Esophagus (tissue), 2 donors: ENCODE results near the gene NPLOC4. TPM values are rescaled to one million over a fixed set of nuclear protein-coding genes. Genes with fewer than 3 reads are reported as not detected.

Source experiments
- H3K27ac ChIP-seq, 2 donors: one replicate each; pipeline ENCODE4 v1.5.1; 2013; ENCODE audit warnings: low read depth in 2 of 2, mild to moderate bottlenecking in 2 of 2, inconsistent platforms in 1 of 2, low read length in 1 of 2, moderate library complexity in 1 of 2
- H3K27me3 ChIP-seq, 2 donors: one replicate each; pipeline ENCODE4 v1.6.1; 2013; ENCODE audit warnings: low read length in 2 of 2, control low read depth in 1 of 2, mild to moderate bottlenecking in 1 of 2; ENCODE audit not compliant: insufficient read depth in 2 of 2, control insufficient read depth in 1 of 2
- H3K36me3 ChIP-seq, 2 donors: one replicate each; pipeline ENCODE4 v1.6.1; 2013; ENCODE audit warnings: low read length in 1 of 2; ENCODE audit not compliant: control insufficient read depth in 2 of 2, insufficient read depth in 2 of 2
- H3K4me1 ChIP-seq, 2 donors: one replicate each; pipeline ENCODE4 v1.6.1; 2013; ENCODE audit warnings: low read length in 1 of 2; ENCODE audit not compliant: control insufficient read depth in 2 of 2, insufficient read depth in 2 of 2
- H3K4me3 ChIP-seq, 2 donors: one replicate each; pipeline ENCODE4 v1.5.1; 2013; ENCODE audit warnings: low read length in 2 of 2, mild to moderate bottlenecking in 2 of 2, low read depth in 1 of 2, moderate library complexity in 1 of 2
- H3K9me3 ChIP-seq, 2 donors: one replicate each; pipeline ENCODE4 v1.6.1; 2013; ENCODE audit warnings: mild to moderate bottlenecking in 2 of 2, low read depth in 1 of 2, low read length in 1 of 2, moderate library complexity in 1 of 2; ENCODE audit not compliant: control insufficient read depth in 2 of 2, insufficient read depth in 1 of 2
- WGBS, 2 donors: extraction: QIAGEN DNeasy Blood & Tissue Kit; methylation state at CpG; one replicate each; pipeline ENCODE4 v1.1.7; 2013; 5-methylcytosine and 5-hydroxymethylcytosine counted together
- polyA plus RNA-seq, 2 donors: library from polyadenylated mRNA; stranded (reverse); fragments of 200-250 nt; gene quantifications; one replicate each; pipeline ENCODE4 v1.2.3, GENCODE V29; 2013
- donor health status: healthy with polysubstance abuse.
- donor health status: Bipolar disorder and iron deficiency.

Gene NPLOC4
- polyA plus RNA-seq, 2 donors: 30.6 to 38.8 TPM

GRCh38 chr17:81541123-81541522, 95.8 kb downstream of the NPLOC4 start:
- Histone ChIP-seq H3K36me3 (peaks cover 2 to 54% of the 10 kb centered on the region in 2 donors), H3K4me3 (no peak overlapping the region)
- WGBS, 2 donors: 92 to 95% methylated on average over 14 to 17 of the region's 17 CpGs

GRCh38 chr17:81540676-81541027, 96.3 kb downstream of the NPLOC4 start:
- WGBS, 2 donors: 93 to 96% methylated on average over 11 to 14 of the region's 14 CpGs
- H3K36me3 ChIP-seq: peaks cover 0 to 49% of the 10 kb centered on the region in 2 donors

More at GRCh38 chr17:81541123-81541522, 95.8 kb downstream of the NPLOC4 start:
- H3K27me3 ChIP-seq: peaks cover 0 to 9% of the 10 kb centered on the region in 2 donors
- peaks cover 2 to 3% of the 10 kb centered on the region in 2 donors for H3K4me1 ChIP-seq
- H3K27ac ChIP-seq: no peak overlapping the region
- no peaks in the 10 kb centered on the region for H3K9me3 ChIP-seq

GRCh38 chr17:81539961-81540675, 96.8 kb downstream of the NPLOC4 start:
- H3K36me3 ChIP-seq: peaks cover 0 to 44% of the 10 kb centered on the region in 2 donors
- no peak overlapping the region for H3K4me3 ChIP-seq
- H3K27ac ChIP-seq: no peak overlapping the region
- H3K4me1 ChIP-seq: peaks cover 0 to 3% of the 10 kb centered on the region in 2 donors
- peaks cover 0 to 13% of the 10 kb centered on the region in 2 donors for H3K27me3 ChIP-seq
- no peaks in the 10 kb centered on the region for H3K9me3 ChIP-seq
- 93 to 94% methylated on average over 26 to 28 of the region's 28 CpGs for WGBS, 2 donors

More at GRCh38 chr17:81540676-81541027, 96.3 kb downstream of the NPLOC4 start:
- Histone ChIP-seq H3K4me3 (no peak overlapping the region), H3K27ac (no peak overlapping the region), H3K27me3 (peaks cover 0 to 13% of the 10 kb centered on the region in 2 donors), H3K4me1 (peaks cover 2 to 3% of the 10 kb centered on the region in 2 donors), H3K9me3 (no peaks in the 10 kb centered on the region)

GRCh38 chr17:81539571-81539900, 97.4 kb downstream of the NPLOC4 start:
- Histone ChIP-seq H3K9me3 (no peaks in the 10 kb centered on the region), H3K36me3 (peaks cover 0 to 42% of the 10 kb centered on the region in 2 donors), H3K27ac (no peak overlapping the region), H3K4me3 (no peak overlapping the region), H3K4me1 (peaks cover 0 to 3% of the 10 kb centered on the region in 2 donors), H3K27me3 (peaks cover 0 to 13% of the 10 kb centered on the region in 2 donors)
- 80 to 84% methylated on average over 10 of the region's 10 CpGs for WGBS, 2 donors

GRCh38 chr17:81538651-81539570, 98.0 kb downstream of the NPLOC4 start:
- H3K27me3 ChIP-seq: peaks cover 0 to 13% of the 10 kb centered on the region in 2 donors
- no peak overlapping the region for H3K4me3 ChIP-seq
- WGBS, 2 donors: 87 to 90% methylated on average over 26 of the region's 26 CpGs
- peaks cover 0 to 3% of the 10 kb centered on the region in 2 donors for H3K4me1 ChIP-seq
- H3K27ac ChIP-seq: no peak overlapping the region
- H3K36me3 ChIP-seq: peaks cover 0 to 39% of the 10 kb centered on the region in 2 donors
- H3K9me3 ChIP-seq: no peaks in the 10 kb centered on the region

GRCh38 chr17:81537856-81538555, 98.9 kb downstream of the NPLOC4 start:
- peaks cover 0 to 13% of the 10 kb centered on the region in 2 donors for H3K27me3 ChIP-seq
- no peak overlapping the region for H3K4me3 ChIP-seq
- H3K9me3 ChIP-seq: no peaks in the 10 kb centered on the region
- H3K36me3 ChIP-seq: peaks cover 0 to 30% of the 10 kb centered on the region in 2 donors
- peaks cover 0 to 3% of the 10 kb centered on the region in 2 donors for H3K4me1 ChIP-seq
- WGBS, 2 donors: 59 to 77% methylated on average over 26 of the region's 26 CpGs
- no peak overlapping the region for H3K27ac ChIP-seq

GRCh38 chr17:81537343-81537855, 99.5 kb downstream of the NPLOC4 start:
- H3K27me3 ChIP-seq: peaks cover 0 to 13% of the 10 kb centered on the region in 2 donors
- H3K36me3 ChIP-seq: peaks cover 0 to 25% of the 10 kb centered on the region in 2 donors
- H3K4me3 ChIP-seq: no peak overlapping the region
- H3K9me3 ChIP-seq: no peaks in the 10 kb centered on the region
- WGBS, 2 donors: 9 to 18% methylated on average over 16 to 17 of the region's 17 CpGs
- H3K4me1 ChIP-seq: peaks cover 0 to 3% of the 10 kb centered on the region in 2 donors
- no peak overlapping the region for H3K27ac ChIP-seq

GRCh38 chr17:81536299-81537290, 100.3 kb downstream of the NPLOC4 start:
- Histone ChIP-seq H3K36me3 (peaks cover 0 to 22% of the 10 kb centered on the region in 2 donors), H3K27me3 (peaks cover 0 to 13% of the 10 kb centered on the region in 2 donors), H3K4me3 (no peak overlapping the region), H3K4me1 (peaks cover 0 to 3% of the 10 kb centered on the region in 2 donors), H3K9me3 (peaks cover 0 to 2% of the 10 kb centered on the region in 2 donors), H3K27ac (no peak overlapping the region)
- WGBS, 2 donors: 7 to 8% methylated on average over 87 to 89 of the region's 89 CpGs
